AG04450 (cell line): Measurements from ENCODE around the gene ASPDH. TPM values are rescaled to one million over a fixed set of nuclear protein-coding genes. Genes with fewer than 3 reads are reported as not detected.

Source experiments
- CTCF ChIA-PET: fragments of 300-600, 350-600 bp; formaldehyde crosslinking; extraction: SDS; loops from one replicate; lab custom pipeline; 2022; ENCODE audit warnings: antibody characterized with exemption, inconsistent platforms; lab: Charles Lee
- POLR2A ChIA-PET: fragments of 350-600 bp; formaldehyde crosslinking; extraction: SDS; loops from one replicate; lab custom pipeline; 2021; ENCODE audit warnings: antibody characterized with exemption, inconsistent platforms; lab: Yijun Ruan, JAX
- DNase-seq: peaks from one replicate; pipeline ENCODE4 v3.0.0-alpha.2; 2011; ENCODE audit warnings: low read depth, low spot score
- H3K27ac ChIP-seq: one replicate; pipeline ENCODE4 v1.5.1; 2012; ENCODE audit warnings: low read depth, low read length, control low read depth
- H3K27me3 ChIP-seq: one replicate; pipeline ENCODE4 v1.6.0; 2012; ENCODE audit warnings: low read length; ENCODE audit not compliant: control insufficient read depth, insufficient read depth
- H3K4me3 ChIP-seq: 2 replicates; pipeline ENCODE4 v1.5.1; 2011; ENCODE audit warnings: mild to moderate bottlenecking, low read depth, low read length, control low read depth
- H3K9me3 ChIP-seq: 2 replicates; pipeline ENCODE4 v1.5.1; 2012; ENCODE audit warnings: low read length; ENCODE audit not compliant: control insufficient read depth, insufficient read depth
- polyA plus RNA-seq: library from polyadenylated mRNA; depleted of rRNA; stranded (reverse); fragments of >200 nt; gene quantifications from 2 replicates; pipeline ENCODE4 v1.2.3, GENCODE V29; 2011
- TF ChIP-seq, protein P1 (sequence below): IDR thresholded peaks from 2 replicates; pipeline ENCODE4 v1.5.1; 2011; ENCODE audit warnings: low read depth, low read length, control low read depth, inconsistent platforms

Gene ASPDH
- polyA plus RNA-seq, 1 experiment = not detected

DNA sequence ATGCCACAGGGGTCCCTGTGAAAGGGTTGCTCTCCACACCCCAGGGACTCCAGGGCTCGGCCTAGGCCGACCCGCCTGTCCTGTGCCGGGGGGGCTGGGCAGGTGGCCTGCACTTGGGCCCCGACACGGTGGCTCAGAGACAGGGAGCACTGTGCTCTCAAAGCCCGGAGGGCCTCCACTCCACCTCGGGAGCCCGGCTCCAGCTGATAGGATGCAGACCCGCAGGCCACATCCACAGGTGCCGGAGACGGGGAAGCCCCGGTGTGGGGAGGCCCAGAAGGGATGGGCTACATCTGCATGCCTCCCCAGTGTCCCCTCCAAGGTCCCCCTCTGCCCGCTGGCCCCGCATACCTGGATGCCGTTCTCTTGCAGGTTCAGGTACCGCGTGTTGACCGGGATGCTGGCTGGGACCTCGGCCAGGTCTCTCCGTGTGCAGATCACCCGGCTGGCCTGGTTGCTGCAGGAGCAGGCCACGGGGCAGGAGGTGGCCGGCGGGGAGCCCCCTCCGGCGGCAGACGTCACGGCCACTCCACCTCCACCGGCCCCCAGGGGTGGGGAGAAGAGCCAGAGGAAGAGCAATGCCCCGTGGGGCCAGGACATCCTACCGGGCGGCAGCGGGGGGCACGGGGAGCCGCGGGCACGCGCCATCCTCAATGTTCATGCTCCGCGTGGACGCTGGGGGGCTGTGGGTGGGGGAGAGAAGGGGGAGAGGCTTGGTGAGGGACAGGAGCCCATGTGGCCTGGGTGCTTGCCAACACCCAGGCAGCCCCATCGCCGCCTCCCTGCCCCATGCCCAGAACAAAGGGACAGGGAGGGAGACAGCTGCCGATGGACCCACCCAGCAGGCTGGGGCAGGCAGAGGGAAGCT lies 34.7 kb upstream of the ASPDH start:
- POLR2A ChIA-PET = no interaction called here
- CTCF ChIA-PET = no interaction called here
- H3K4me3 ChIP-seq = no peak overlapping the region
- TF ChIP-seq, protein P1, sequence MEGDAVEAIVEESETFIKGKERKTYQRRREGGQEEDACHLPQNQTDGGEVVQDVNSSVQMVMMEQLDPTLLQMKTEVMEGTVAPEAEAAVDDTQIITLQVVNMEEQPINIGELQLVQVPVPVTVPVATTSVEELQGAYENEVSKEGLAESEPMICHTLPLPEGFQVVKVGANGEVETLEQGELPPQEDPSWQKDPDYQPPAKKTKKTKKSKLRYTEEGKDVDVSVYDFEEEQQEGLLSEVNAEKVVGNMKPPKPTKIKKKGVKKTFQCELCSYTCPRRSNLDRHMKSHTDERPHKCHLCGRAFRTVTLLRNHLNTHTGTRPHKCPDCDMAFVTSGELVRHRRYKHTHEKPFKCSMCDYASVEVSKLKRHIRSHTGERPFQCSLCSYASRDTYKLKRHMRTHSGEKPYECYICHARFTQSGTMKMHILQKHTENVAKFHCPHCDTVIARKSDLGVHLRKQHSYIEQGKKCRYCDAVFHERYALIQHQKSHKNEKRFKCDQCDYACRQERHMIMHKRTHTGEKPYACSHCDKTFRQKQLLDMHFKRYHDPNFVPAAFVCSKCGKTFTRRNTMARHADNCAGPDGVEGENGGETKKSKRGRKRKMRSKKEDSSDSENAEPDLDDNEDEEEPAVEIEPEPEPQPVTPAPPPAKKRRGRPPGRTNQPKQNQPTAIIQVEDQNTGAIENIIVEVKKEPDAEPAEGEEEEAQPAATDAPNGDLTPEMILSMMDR = no peak
- no peak for DNase-seq
- H3K9me3 ChIP-seq = no peaks in the 10 kb centered on the region
- no peak overlapping the region for H3K27ac ChIP-seq
- H3K27me3 ChIP-seq = peaks cover 17% of the 10 kb centered on the region

DNA sequence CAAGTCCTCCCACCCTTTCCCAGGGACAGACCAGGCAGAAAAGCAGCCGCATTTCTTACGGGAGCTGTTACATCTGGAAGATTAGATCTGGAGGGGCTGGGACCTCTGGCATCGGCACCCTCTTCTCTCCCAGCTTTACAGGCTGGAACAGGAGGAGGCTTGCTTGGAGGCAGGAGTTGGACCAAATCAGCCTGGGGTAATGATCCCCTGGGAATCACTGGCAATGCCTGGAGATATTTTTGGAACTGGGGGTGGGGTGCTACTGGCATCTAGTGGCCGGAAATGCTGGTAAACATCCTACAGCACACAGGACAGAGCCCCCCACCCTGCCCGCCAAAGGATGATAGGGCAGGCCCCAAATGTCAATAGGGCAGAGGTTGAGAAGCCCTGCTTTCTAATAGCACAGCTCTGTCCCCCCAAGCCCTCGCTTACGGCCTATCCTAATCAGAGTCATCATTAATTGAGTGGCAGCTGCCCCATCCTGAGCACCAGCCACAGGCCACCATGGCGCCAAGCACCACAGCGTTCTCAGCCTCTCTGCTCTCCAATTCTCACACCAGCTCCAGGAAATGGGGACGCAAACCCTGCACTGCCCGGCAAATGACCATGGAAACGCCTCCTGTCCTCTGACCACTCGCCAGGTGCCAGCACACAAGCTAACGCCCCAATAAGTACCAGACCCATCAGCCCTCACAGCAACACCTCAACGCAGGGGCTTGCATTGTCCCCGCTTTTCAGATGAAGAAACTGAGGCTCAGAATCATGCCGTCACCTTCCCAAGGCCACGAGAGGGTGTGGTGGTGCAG lies 33.9 kb upstream of the ASPDH start:
- Histone ChIP-seq H3K27ac (no peak overlapping the region), H3K27me3 (peaks cover 14% of the 10 kb centered on the region), H3K4me3 (no peak overlapping the region), H3K9me3 (no peaks in the 10 kb centered on the region; the same call in 1 of the 2 replicates)
- ChIA-PET CTCF (interaction anchor here (1.1 kb wide), 1 partner anchor 9 kb away, joined by 3 read pairs; no protein-coding TSS in a partner anchor), POLR2A (no interaction called here)
- no peak for DNase-seq
- TF ChIP-seq, protein P1 = no peak

DNA sequence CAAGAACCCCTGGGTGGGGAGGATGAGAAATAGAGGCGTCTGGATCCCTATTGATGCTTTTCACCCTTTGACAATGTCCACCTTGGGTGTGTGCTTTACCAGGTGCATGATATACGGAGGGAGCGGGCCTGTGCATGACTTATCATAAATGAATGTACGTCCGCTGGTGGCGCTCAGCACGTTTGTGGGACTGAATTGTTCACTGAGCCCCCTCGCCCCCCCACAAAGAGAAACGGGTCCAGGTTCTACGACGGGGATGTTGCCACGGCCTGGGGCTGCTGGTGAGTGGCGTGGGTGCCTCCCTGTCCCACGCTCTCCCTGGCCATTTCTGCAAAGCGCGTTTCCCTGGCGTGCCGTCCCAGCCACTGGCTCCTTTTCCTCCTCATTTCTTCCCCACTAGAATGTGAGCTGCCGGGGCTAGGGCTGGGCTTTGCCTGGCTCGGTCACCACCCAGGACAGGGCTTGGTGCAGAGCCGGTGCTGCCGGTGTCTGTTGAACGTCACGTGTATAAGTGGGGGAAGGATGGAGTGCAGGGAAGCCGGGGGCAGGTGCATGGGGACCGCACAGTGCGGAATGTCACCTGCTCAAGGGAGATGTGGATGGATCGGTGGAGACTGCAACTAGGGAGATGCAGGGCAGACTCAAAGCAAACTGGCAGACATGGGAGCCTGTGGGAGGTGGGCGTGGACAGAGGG lies 33.0 kb upstream of the ASPDH start:
- no peak overlapping the region for H3K4me3 ChIP-seq
- CTCF ChIA-PET = interaction anchor here (1.1 kb wide), 1 partner anchor 9 kb away, joined by 3 read pairs; no protein-coding TSS in a partner anchor
- H3K27ac ChIP-seq = no peak overlapping the region
- POLR2A ChIA-PET = no interaction called here
- TF ChIP-seq, protein P1 = no peak
- DNase-seq = no peak
- H3K27me3 ChIP-seq = peaks cover 8% of the 10 kb centered on the region
- H3K9me3 ChIP-seq = no peaks in the 10 kb centered on the region; the same call in 1 of the 2 replicates

DNA sequence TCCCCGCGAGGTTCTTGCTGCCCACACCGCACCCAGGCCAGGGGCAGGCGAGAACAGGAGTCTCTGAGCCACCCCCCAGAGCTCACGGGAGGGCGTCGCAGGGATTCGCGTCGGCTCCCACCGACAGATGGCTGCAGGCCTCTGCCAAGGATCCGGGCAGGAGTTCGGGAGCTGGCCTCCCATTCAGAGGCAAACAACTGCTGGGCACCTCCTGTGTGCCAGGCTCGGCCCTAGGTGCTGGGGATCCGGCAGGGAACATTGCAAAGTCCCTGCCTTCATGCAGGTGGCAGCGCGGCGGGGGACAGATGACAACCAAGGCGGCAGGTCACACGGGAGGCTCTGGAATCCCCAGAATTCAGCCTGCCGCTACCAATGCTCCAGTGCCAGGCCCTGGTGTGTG lies 29.2 kb upstream of the ASPDH start:
- no peak for DNase-seq
- ChIA-PET POLR2A (no interaction called here), CTCF (no interaction called here)
- TF ChIP-seq, protein P1 = no peak
- no peak overlapping the region for H3K27ac ChIP-seq
- no peaks in the 10 kb centered on the region; the same call in 1 of the 2 replicates for H3K9me3 ChIP-seq
- no peak overlapping the region for H3K4me3 ChIP-seq
- H3K27me3 ChIP-seq = no peaks in the 10 kb centered on the region
